Neural cell (in vitro differentiated cells): Measurements from ENCODE around the gene C1QB. TPM values are rescaled to one million over a fixed set of nuclear protein-coding genes. Genes with fewer than 3 reads are reported as not detected.

Experiments
- H2AFZ ChIP-seq: fragments of 200-600, 300-800 bp; sonication (generic), shearing (Covaris generic); 2 replicates; pipeline ENCODE4 v1.6.0; 2014; ENCODE audit warnings: low read depth, mild to moderate bottlenecking, antibody characterized with exemption, low read length, moderate library complexity
- H3F3A ChIP-seq: fragments of 200-600 bp; shearing (Covaris generic); 2 replicates; pipeline ENCODE4 v1.6.1; 2016; ENCODE audit warnings: mild to moderate bottlenecking, moderate library complexity, mixed read lengths, antibody characterized with exemption, low read length; ENCODE audit not compliant: insufficient read depth, poor library complexity, severe bottlenecking
- H3K27ac ChIP-seq: fragments of 200-600, 300-800 bp; sonication (generic), shearing (Covaris generic); 2 replicates; pipeline ENCODE4 v1.5.1; 2014; ENCODE audit warnings: mild to moderate bottlenecking, low read length, moderate library complexity
- H3K27me3 ChIP-seq: fragments of 300-800, 200-600 bp; sonication (generic), shearing (Covaris generic); 2 replicates; pipeline ENCODE4 v1.6.0; 2014; ENCODE audit warnings: mild to moderate bottlenecking, low read depth, low read length, moderate library complexity; ENCODE audit not compliant: insufficient read depth
- H3K36me3 ChIP-seq: fragments of 300-800, 200-600 bp; sonication (generic), shearing (Covaris generic); 2 replicates; pipeline ENCODE4 v1.5.1; 2014; ENCODE audit warnings: mild to moderate bottlenecking, antibody characterized with exemption, low read length, moderate library complexity; ENCODE audit not compliant: insufficient read depth
- H3K4me2 ChIP-seq: fragments of 300-800, 200-600 bp; sonication (generic), shearing (Covaris generic); 2 replicates; pipeline ENCODE4 v1.6.0; 2014; ENCODE audit warnings: mild to moderate bottlenecking, low read length
- H3K4me3 ChIP-seq: fragments of 300-800, 200-600 bp; sonication (generic), shearing (Covaris generic); 2 replicates; pipeline ENCODE4 v1.5.1; 2014; ENCODE audit warnings: mild to moderate bottlenecking, low read length, moderate library complexity
- H3K79me2 ChIP-seq: fragments of 200-600 bp; shearing (Covaris generic); replicated peaks from 2 replicates; pipeline ENCODE4 v1.6.0; 2014; ENCODE audit warnings: mild to moderate bottlenecking, low read length, moderate library complexity; ENCODE audit not compliant: insufficient read depth
- H3K9ac ChIP-seq: fragments of 300-800, 200-600 bp; sonication (generic), shearing (Covaris generic); 2 replicates; pipeline ENCODE4 v1.6.1; 2016; ENCODE audit warnings: mild to moderate bottlenecking, low read length, mixed read lengths
- H3K9me2 ChIP-seq: fragments of 200-600 bp; shearing (Covaris generic); 2 replicates; pipeline ENCODE4 v1.6.1; 2016; ENCODE audit warnings: mild to moderate bottlenecking, low read length, mixed read lengths; ENCODE audit not compliant: insufficient read depth
- H3K9me3 ChIP-seq: fragments of 200-600, 300-800 bp; sonication (generic), shearing (Covaris generic); 2 replicates; pipeline ENCODE4 v1.6.1; 2016; ENCODE audit warnings: mild to moderate bottlenecking, mixed run types, low read length, moderate library complexity, mixed read lengths
- H4K20me1 ChIP-seq: fragments of 200-600 bp; shearing (Covaris generic); 2 replicates; pipeline ENCODE4 v1.6.1; 2016; ENCODE audit warnings: mild to moderate bottlenecking, mixed run types; ENCODE audit not compliant: insufficient read depth
- CTCF ChIP-seq: fragments of 450-650 bp; IDR thresholded peaks from 2 replicates; pipeline ENCODE4 v1.5.1; 2014; ENCODE audit warnings: antibody characterized with exemption, mild to moderate bottlenecking, moderate library complexity; ENCODE audit not compliant: poor library complexity, severe bottlenecking
- EP300 ChIP-seq: fragments of 450-650 bp; conservative IDR thresholded peaks from 2 replicates; pipeline ENCODE4 v1.6.1; 2014; ENCODE audit warnings: antibody characterized with exemption, mild to moderate bottlenecking, moderate library complexity; ENCODE audit not compliant: poor library complexity, severe bottlenecking
- EZH2 ChIP-seq: fragments of 200-600, 300-800 bp; shearing (Covaris generic), sonication (generic); IDR thresholded peaks from 2 replicates; pipeline ENCODE4 v1.6.1; 2014; ENCODE audit warnings: antibody characterized with exemption, low read length, borderline replicate concordance, mild to moderate bottlenecking; ENCODE audit not compliant: insufficient read depth, poor library complexity, severe bottlenecking
- MXI1 ChIP-seq: fragments of 450-650 bp; conservative IDR thresholded peaks from 2 replicates; pipeline ENCODE4 v1.6.1; 2014; ENCODE audit warnings: antibody characterized with exemption, mild to moderate bottlenecking; ENCODE audit not compliant: poor library complexity, severe bottlenecking
- POLR2AphosphoS5 ChIP-seq: IDR thresholded peaks from 2 replicates; pipeline ENCODE4 v1.6.1; 2012
- RAD21 ChIP-seq: fragments of 450-650 bp; conservative IDR thresholded peaks from 2 replicates; pipeline ENCODE4 v1.6.1; 2014; ENCODE audit warnings: antibody characterized with exemption, mild to moderate bottlenecking, moderate library complexity
- REST ChIP-seq: IDR thresholded peaks from 2 replicates; pipeline ENCODE4 v1.6.1; 2012; ENCODE audit warnings: borderline replicate concordance
- SMC3 ChIP-seq: fragments of 450-650 bp; conservative IDR thresholded peaks from 2 replicates; pipeline ENCODE4 v1.6.1; 2014; ENCODE audit warnings: antibody characterized with exemption, mild to moderate bottlenecking, moderate library complexity; ENCODE audit not compliant: poor library complexity
- TAF1 ChIP-seq: IDR thresholded peaks from 2 replicates; pipeline ENCODE4 v1.6.1; 2012; ENCODE audit warnings: low read depth
- polyA plus RNA-seq: library from polyadenylated mRNA; depleted of rRNA; stranded (reverse); fragments of >200 nt; gene quantifications from 2 replicates; pipeline ENCODE4 v1.2.3, GENCODE V29; 2014

Gene C1QB
- polyA plus RNA-seq, 1 donor from 2014 or later, result not detected

DNA sequence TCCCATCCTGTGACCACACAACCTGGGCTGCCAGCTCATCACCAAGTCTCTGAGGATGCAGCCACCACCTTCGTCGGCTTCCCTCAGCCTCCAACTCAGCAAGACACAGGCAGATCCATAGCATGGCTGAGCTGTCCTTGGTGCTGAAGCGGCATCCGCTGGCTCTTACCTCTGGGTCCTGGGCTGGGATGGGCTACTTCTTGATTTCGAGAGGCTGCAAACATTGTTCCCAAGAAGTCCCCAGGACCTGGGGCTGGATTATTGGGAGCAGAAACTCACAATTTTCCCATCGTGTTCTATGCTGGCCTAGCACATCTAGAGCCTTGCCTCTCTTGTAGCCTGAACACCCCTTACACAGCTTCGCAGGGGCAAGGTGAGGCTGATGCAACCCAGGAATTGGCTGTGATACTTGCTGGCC is 41.5 kb upstream of the C1QB start:
- no peaks in the 10 kb centered on the region for H3K79me2 ChIP-seq
- H2AFZ ChIP-seq, result no peak overlapping the region
- H3K9ac ChIP-seq, result no peak overlapping the region
- H3K4me3 ChIP-seq, result no peak overlapping the region
- no peak overlapping the region for H3K4me2 ChIP-seq
- TF ChIP-seq RAD21, result no peak
- TF ChIP-seq REST, result peak; percentile 90
- no peak for TF ChIP-seq TAF1
- peaks cover 40% of the 10 kb centered on the region for H3K27me3 ChIP-seq
- H3F3A ChIP-seq, result no peaks in the 10 kb centered on the region
- no peaks in the 10 kb centered on the region for H3K9me2 ChIP-seq
- no peaks in the 10 kb centered on the region for H4K20me1 ChIP-seq
- H3K36me3 ChIP-seq, result no peaks in the 10 kb centered on the region
- H3K27ac ChIP-seq, result no peak overlapping the region
- no peaks in the 10 kb centered on the region for H3K9me3 ChIP-seq

DNA sequence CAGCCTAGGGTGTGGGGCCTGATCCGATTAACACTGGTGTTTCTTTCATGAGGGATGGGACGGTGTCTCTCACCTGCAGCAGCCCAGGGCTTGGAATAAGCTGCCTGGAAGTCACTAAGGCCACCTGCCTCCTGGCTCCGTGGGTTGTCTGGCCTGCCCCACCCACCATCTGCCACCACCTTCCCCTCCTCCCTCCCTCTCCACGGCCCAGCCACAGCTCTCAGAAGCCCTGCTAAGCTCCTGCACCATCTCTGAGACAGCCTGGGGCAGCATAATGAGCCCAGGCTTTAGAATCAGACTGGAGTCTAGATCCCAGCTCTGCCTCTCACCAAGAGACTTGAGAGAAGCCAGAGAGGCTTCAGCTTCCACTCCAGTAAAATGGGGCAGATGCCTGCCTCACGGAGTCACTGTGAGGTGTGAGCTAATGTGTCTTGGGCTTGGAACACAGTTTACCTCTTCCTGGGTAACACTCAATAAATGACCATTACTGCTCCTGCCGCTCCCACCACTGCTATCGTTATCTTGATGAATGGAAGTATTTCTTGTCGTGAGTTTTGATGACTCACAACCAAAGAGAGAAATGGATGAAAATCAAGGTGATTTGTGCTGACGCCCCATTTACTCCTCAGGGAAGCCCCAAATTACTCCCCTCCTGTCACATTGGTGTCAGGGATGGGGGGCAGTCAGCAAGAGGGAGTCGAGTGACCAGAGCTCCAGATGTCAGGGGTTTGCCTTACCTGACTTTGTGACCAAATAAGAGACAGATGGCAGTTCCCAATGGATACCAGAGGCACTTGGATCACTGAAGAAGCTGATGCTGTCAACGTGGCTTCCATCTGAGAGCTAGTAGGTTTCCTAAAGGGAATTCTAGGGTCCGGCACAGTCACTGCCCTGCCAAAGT is 40.1 kb upstream of the C1QB start:
- H3K9me3 ChIP-seq, result no peaks in the 10 kb centered on the region
- H3K4me2 ChIP-seq, result no peak overlapping the region
- H3K27ac ChIP-seq, result no peak overlapping the region
- no peaks in the 10 kb centered on the region for H4K20me1 ChIP-seq
- H3F3A ChIP-seq, result no peaks in the 10 kb centered on the region
- H3K27me3 ChIP-seq, result peaks cover 28% of the 10 kb centered on the region
- H3K9me2 ChIP-seq, result no peaks in the 10 kb centered on the region
- no peak overlapping the region for H2AFZ ChIP-seq
- H3K36me3 ChIP-seq, result no peaks in the 10 kb centered on the region
- TF ChIP-seq MXI1 (no peak), POLR2AphosphoS5 (no peak), CTCF (no peak), RAD21 (no peak), EP300 (no peak), SMC3 (no peak), EZH2 (no peak), REST (no peak), TAF1 (no peak)
- H3K9ac ChIP-seq, result no peak overlapping the region
- H3K4me3 ChIP-seq, result no peak overlapping the region
- H3K79me2 ChIP-seq, result no peaks in the 10 kb centered on the region
